ENCODE data around the gene PARD3. TPM values are rescaled to one million over a fixed set of nuclear protein-coding genes. Genes with fewer than 3 reads are reported as not detected.

The PARD3 gene
- polyA plus RNA-seq, 1 donor from 2014 or later = 12.4 TPM

- Histone ChIP-seq H3F3A (ENCODE audit: insufficient read depth, low read length, poor library complexity, severe bottlenecking) (no peaks in the 10 kb centered on the region), H3K36me3 (ENCODE audit: insufficient read depth, low read length) (no peaks in the 10 kb centered on the region), H2AFZ (ENCODE audit: low read depth, low read length) (no peak overlapping the region), H3K9me2 (ENCODE audit: insufficient read depth, low read length) (no peaks in the 10 kb centered on the region), H3K27ac (ENCODE audit: low read length) (no peak overlapping the region), H3K4me3 (ENCODE audit: low read length) (no peak overlapping the region), H3K9me3 (ENCODE audit: low read length) (no peaks in the 10 kb centered on the region), H4K20me1 (ENCODE audit: insufficient read depth) (no peaks in the 10 kb centered on the region), H3K79me2 (replicated peaks; ENCODE audit: insufficient read depth, low read length) (peaks cover 8% of the 10 kb centered on the region), H3K27me3 (ENCODE audit: insufficient read depth, low read depth, low read length) (no peaks in the 10 kb centered on the region), H3K9ac (ENCODE audit: low read length) (no peak overlapping the region), H3K4me2 (ENCODE audit: low read length) (no peak overlapping the region)
- TF ChIP-seq, protein P1, sequence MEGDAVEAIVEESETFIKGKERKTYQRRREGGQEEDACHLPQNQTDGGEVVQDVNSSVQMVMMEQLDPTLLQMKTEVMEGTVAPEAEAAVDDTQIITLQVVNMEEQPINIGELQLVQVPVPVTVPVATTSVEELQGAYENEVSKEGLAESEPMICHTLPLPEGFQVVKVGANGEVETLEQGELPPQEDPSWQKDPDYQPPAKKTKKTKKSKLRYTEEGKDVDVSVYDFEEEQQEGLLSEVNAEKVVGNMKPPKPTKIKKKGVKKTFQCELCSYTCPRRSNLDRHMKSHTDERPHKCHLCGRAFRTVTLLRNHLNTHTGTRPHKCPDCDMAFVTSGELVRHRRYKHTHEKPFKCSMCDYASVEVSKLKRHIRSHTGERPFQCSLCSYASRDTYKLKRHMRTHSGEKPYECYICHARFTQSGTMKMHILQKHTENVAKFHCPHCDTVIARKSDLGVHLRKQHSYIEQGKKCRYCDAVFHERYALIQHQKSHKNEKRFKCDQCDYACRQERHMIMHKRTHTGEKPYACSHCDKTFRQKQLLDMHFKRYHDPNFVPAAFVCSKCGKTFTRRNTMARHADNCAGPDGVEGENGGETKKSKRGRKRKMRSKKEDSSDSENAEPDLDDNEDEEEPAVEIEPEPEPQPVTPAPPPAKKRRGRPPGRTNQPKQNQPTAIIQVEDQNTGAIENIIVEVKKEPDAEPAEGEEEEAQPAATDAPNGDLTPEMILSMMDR (IDR thresholded peaks at IDR 0.05; ENCODE audit: poor library complexity, severe bottlenecking) = no peak
- no peak for TF ChIP-seq POLR2AphosphoS5 (IDR thresholded peaks at IDR 0.05)
Measured at GRCh38 chr10:34520510-34520909, 294.6 kb downstream of the PARD3 start.

- H4K20me1 ChIP-seq (ENCODE audit: insufficient read depth) = no peaks in the 10 kb centered on the region
- no peaks in the 10 kb centered on the region for H3K27me3 ChIP-seq (ENCODE audit: insufficient read depth, low read depth, low read length)
- H3K27ac ChIP-seq (ENCODE audit: low read length) = no peak overlapping the region
- no peaks in the 10 kb centered on the region for H3F3A ChIP-seq (ENCODE audit: insufficient read depth, low read length, poor library complexity, severe bottlenecking)
- H3K79me2 ChIP-seq (replicated peaks; ENCODE audit: insufficient read depth, low read length) = peaks cover 8% of the 10 kb centered on the region
- H3K9ac ChIP-seq (ENCODE audit: low read length) = no peak overlapping the region
- H3K9me2 ChIP-seq (ENCODE audit: insufficient read depth, low read length) = no peaks in the 10 kb centered on the region
- H3K4me3 ChIP-seq (ENCODE audit: low read length) = no peak overlapping the region
- H2AFZ ChIP-seq (ENCODE audit: low read depth, low read length) = no peak overlapping the region
- TF ChIP-seq EZH2 (IDR thresholded peaks at IDR 0.05; ENCODE audit: borderline replicate concordance, insufficient read depth, low read length, poor library complexity, severe bottlenecking) (no peak), TAF1 (IDR thresholded peaks at IDR 0.05; ENCODE audit: low read depth) (no peak), RAD21 (conservative IDR thresholded peaks at IDR 0.05) (no peak), EP300 (conservative IDR thresholded peaks at IDR 0.05; ENCODE audit: poor library complexity, severe bottlenecking) (no peak), MXI1 (conservative IDR thresholded peaks at IDR 0.05; ENCODE audit: poor library complexity, severe bottlenecking) (no peak), SMC3 (conservative IDR thresholded peaks at IDR 0.05; ENCODE audit: poor library complexity) (no peak), POLR2AphosphoS5 (IDR thresholded peaks at IDR 0.05) (no peak)
- TF ChIP-seq, protein P1 (IDR thresholded peaks at IDR 0.05; ENCODE audit: poor library complexity, severe bottlenecking) = no peak
- TF ChIP-seq, protein P2, sequence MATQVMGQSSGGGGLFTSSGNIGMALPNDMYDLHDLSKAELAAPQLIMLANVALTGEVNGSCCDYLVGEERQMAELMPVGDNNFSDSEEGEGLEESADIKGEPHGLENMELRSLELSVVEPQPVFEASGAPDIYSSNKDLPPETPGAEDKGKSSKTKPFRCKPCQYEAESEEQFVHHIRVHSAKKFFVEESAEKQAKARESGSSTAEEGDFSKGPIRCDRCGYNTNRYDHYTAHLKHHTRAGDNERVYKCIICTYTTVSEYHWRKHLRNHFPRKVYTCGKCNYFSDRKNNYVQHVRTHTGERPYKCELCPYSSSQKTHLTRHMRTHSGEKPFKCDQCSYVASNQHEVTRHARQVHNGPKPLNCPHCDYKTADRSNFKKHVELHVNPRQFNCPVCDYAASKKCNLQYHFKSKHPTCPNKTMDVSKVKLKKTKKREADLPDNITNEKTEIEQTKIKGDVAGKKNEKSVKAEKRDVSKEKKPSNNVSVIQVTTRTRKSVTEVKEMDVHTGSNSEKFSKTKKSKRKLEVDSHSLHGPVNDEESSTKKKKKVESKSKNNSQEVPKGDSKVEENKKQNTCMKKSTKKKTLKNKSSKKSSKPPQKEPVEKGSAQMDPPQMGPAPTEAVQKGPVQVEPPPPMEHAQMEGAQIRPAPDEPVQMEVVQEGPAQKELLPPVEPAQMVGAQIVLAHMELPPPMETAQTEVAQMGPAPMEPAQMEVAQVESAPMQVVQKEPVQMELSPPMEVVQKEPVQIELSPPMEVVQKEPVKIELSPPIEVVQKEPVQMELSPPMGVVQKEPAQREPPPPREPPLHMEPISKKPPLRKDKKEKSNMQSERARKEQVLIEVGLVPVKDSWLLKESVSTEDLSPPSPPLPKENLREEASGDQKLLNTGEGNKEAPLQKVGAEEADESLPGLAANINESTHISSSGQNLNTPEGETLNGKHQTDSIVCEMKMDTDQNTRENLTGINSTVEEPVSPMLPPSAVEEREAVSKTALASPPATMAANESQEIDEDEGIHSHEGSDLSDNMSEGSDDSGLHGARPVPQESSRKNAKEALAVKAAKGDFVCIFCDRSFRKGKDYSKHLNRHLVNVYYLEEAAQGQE (IDR thresholded peaks at IDR 0.05; ENCODE audit: borderline replicate concordance) = no peak
- no peak overlapping the region for H3K4me2 ChIP-seq (ENCODE audit: low read length)
- no peaks in the 10 kb centered on the region for H3K36me3 ChIP-seq (ENCODE audit: insufficient read depth, low read length)
- no peaks in the 10 kb centered on the region for H3K9me3 ChIP-seq (ENCODE audit: low read length)
Measured at GRCh38 chr10:34520084-34520483, 295.0 kb downstream of the PARD3 start.
